ENCODE results near the gene SNUPN. TPM values are rescaled to one million over a fixed set of nuclear protein-coding genes. Genes with fewer than 3 reads are reported as not detected.
"Not testable (repeated sequence)": the region's sequence is repeated elsewhere in the genome, so short reads cannot be mapped to it uniquely, and the experiment has no call there.

SNUPN gene
- total and polyA plus RNA-seq, 4 donors, result 19.1 to 24.6 (median 21.1) TPM

GRCh38 chr15:75590239-75590638 is 35.3 kb downstream of the SNUPN start:
- H3K4me1 ChIP-seq (ENCODE audit: control insufficient read depth in 5 of 5, insufficient read depth in 5 of 5, low read length in 5 of 5), result no peaks in the 10 kb centered on the region
- ATAC-seq (ENCODE audit: insufficient read depth, low FRiP score), result no peak
- no peak overlapping the region for H3K4me3 ChIP-seq
- DNase-seq, result no peak
- no peaks in the 10 kb centered on the region for H3K27me3 ChIP-seq (ENCODE audit: control insufficient read depth in 3 of 3, insufficient read depth in 3 of 3, low read length in 2 of 3)
- WGBS, 2 donors, result 91 to 96% methylated on average over 2 of the region's 2 CpGs
- H3K36me3 ChIP-seq (ENCODE audit: control insufficient read depth in 4 of 4, insufficient read depth in 4 of 4, low read length in 4 of 4), result peaks cover 0 to 5% (median 2%) of the 10 kb centered on the region in 4 donors
- no peaks in the 10 kb centered on the region for H3K9me3 ChIP-seq (ENCODE audit: control insufficient read depth in 4 of 4, insufficient read depth in 3 of 4, low read length in 3 of 4)
- H3K9ac ChIP-seq (ENCODE audit: insufficient read depth in 1 of 2, low read length in 2 of 2), result no peak overlapping the region
- no peak for TF ChIP-seq CTCF (IDR thresholded peaks at IDR 0.05; ENCODE audit: control extremely low read depth, extremely low read depth)
- no peak overlapping the region for H3K27ac ChIP-seq (ENCODE audit: low read depth in 1 of 2, low read length in 1 of 2)

- DNase-seq, result no peak
- Histone ChIP-seq H3K4me3 (no peak overlapping the region), H3K9ac (ENCODE audit: insufficient read depth in 1 of 2, low read length in 2 of 2) (no peak overlapping the region), H3K27me3 (ENCODE audit: control insufficient read depth in 3 of 3, insufficient read depth in 3 of 3, low read length in 2 of 3) (no peaks in the 10 kb centered on the region), H3K4me1 (ENCODE audit: control insufficient read depth in 5 of 5, insufficient read depth in 5 of 5, low read length in 5 of 5) (no peaks in the 10 kb centered on the region), H3K36me3 (ENCODE audit: control insufficient read depth in 4 of 4, insufficient read depth in 4 of 4, low read length in 4 of 4) (peaks cover 0 to 5% (median under 1%) of the 10 kb centered on the region in 4 donors), H3K9me3 (ENCODE audit: control insufficient read depth in 4 of 4, insufficient read depth in 3 of 4, low read length in 3 of 4) (no peaks in the 10 kb centered on the region), H3K27ac (ENCODE audit: low read depth in 1 of 2, low read length in 1 of 2) (no peak overlapping the region)
- ATAC-seq (ENCODE audit: insufficient read depth, low FRiP score), result no peak
- 97% methylated on average over 5 of the region's 5 CpGs for WGBS, 2 donors
- no peak for TF ChIP-seq CTCF (IDR thresholded peaks at IDR 0.05; ENCODE audit: control extremely low read depth, extremely low read depth)
Observed at GRCh38 chr15:75589071-75589470, 36.5 kb downstream of the SNUPN start.

- not testable (repeated sequence) for ATAC-seq (ENCODE audit: insufficient read depth, low FRiP score); H3K9me3 ChIP-seq (ENCODE audit: control insufficient read depth in 4 of 4, insufficient read depth in 3 of 4, low read length in 3 of 4); H3K4me1 ChIP-seq (ENCODE audit: control insufficient read depth in 5 of 5, insufficient read depth in 5 of 5, low read length in 5 of 5); H3K27me3 ChIP-seq (ENCODE audit: control insufficient read depth in 3 of 3, insufficient read depth in 3 of 3, low read length in 2 of 3); H3K4me3 ChIP-seq; H3K9ac ChIP-seq (ENCODE audit: insufficient read depth in 1 of 2, low read length in 2 of 2); H3K27ac ChIP-seq (ENCODE audit: low read depth in 1 of 2, low read length in 1 of 2); DNase-seq; H3K36me3 ChIP-seq (ENCODE audit: control insufficient read depth in 4 of 4, insufficient read depth in 4 of 4, low read length in 4 of 4)
- WGBS, 2 donors, result 93 to 94% methylated on average over 5 of the region's 5 CpGs
Observed at GRCh38 chr15:75586422-75586821, 39.1 kb downstream of the SNUPN start.

- no peak overlapping the region for H3K4me3 ChIP-seq
- H3K27ac ChIP-seq (ENCODE audit: low read depth in 1 of 2, low read length in 1 of 2), result no peak overlapping the region
- H3K27me3 ChIP-seq (ENCODE audit: control insufficient read depth in 3 of 3, insufficient read depth in 3 of 3, low read length in 2 of 3), result no peaks in the 10 kb centered on the region
- no peak overlapping the region for H3K9ac ChIP-seq (ENCODE audit: insufficient read depth in 1 of 2, low read length in 2 of 2)
- no peak for ATAC-seq (ENCODE audit: insufficient read depth, low FRiP score)
- H3K4me1 ChIP-seq (ENCODE audit: control insufficient read depth in 5 of 5, insufficient read depth in 5 of 5, low read length in 5 of 5), result peaks cover 0 to 2% (median 0%) of the 10 kb centered on the region in 5 donors
- TF ChIP-seq CTCF (IDR thresholded peaks at IDR 0.05; ENCODE audit: control extremely low read depth, extremely low read depth), result no peak
- peaks cover 0 to 1% (median 0%) of the 10 kb centered on the region in 4 donors for H3K36me3 ChIP-seq (ENCODE audit: control insufficient read depth in 4 of 4, insufficient read depth in 4 of 4, low read length in 4 of 4)
- 46 to 75% methylated on average over 4 of the region's 4 CpGs for WGBS, 2 donors
- H3K9me3 ChIP-seq (ENCODE audit: control insufficient read depth in 4 of 4, insufficient read depth in 3 of 4, low read length in 3 of 4), result no peaks in the 10 kb centered on the region
- DNase-seq, result no peak
Observed at GRCh38 chr15:75584121-75584520, 41.4 kb downstream of the SNUPN start.
